Jurkat, Clone E6-1 (cell line): ENCODE data around the gene KIFC3.
A peak's percentile ranks its signal among the peaks of the same experiment; 100 is the strongest.
"Not testable (repeated sequence)": the region's sequence is repeated elsewhere in the genome, so short reads cannot be mapped to it uniquely, and the experiment has no call there.

Experiments
- DNase-seq: peaks from one replicate; pipeline ENCODE4 v3.0.0-alpha.2; 2011; ENCODE audit warnings: low read depth, low spot score
- H3K4me3 ChIP-seq: 2 replicates; pipeline ENCODE4 v1.5.1; 2011; ENCODE audit warnings: mild to moderate bottlenecking, low read length, control low read depth, moderate library complexity

KIFC3 gene

DNA sequence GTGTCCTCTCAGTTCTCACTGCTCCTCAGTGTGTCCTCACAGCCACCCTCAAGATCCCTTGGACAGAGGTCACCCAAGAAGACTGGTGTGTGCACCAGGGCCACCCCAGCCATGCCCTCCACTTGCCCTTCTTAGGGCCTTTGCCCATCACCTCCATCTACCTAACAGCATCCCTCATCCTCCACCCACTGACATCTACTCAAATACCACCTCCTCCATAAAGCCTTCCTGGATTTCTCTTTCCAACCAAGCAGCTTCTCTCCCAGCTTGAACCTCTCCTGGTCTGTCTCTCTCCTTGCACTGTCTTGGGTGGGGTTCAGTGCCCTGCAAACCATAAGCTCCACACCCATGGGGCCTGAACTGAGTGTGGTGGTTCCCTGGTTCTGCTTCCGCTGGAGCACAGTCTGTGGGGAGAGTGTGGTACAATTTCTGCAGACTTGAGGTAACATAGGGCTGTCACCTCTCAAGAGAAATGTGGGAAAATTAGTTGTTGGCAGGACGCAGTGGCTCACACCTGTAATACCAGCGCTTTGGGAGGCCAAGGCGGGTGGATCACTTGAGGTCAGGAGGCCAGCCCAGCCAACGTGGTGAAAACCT, 52.3 kb downstream of the KIFC3 start:
- H3K4me3 ChIP-seq = no peak overlapping the region
- no peak for DNase-seq

DNA sequence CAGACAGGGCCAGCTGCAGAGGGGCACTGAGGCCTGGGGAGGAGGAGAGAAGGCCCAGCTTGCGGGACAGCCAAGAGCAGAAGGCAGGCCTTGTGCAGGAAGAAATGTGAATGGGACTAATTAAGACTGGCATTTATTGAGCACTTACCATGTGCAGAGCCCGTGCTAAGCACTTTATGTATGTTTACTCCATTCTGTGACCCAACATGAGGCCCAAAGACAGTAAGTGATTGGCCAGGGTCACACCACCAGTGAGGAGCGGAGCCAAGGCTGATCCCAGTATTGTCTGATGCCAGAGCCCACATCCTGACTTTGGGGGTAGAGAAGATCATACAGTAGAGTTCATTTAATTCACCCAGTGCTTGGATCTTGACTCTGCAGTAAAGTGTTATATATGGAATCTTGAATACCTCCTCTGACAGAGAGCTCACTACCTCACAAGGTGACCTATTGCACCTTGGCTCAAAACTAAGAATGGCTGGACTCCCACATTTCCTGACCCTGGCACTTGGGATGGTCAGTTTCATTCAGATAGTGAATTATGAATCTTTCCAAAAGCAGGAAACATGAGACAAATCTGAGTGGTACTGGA, 53.1 kb downstream of the KIFC3 start:
- DNase-seq = no peak
- no peak overlapping the region for H3K4me3 ChIP-seq

DNA sequence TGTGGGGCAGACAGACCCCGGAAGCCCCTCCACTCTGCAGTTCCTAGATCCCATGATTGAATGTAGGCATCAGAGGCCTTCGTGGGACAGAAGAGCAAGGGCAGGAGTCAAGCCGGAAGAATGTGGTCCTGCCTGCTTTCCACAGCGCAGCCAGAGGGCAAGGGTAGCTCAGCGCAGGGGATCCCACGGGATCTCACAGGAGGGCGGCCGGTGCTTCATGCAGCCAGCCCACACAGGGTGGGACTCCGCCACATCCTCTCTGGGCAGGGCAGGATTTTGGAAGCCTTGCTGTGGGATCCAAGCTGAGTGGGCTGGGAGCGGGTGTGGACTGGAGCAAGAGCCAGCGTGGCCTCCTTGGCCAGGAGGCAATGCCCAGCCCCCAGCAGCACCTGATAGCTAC, 53.7 kb downstream of the KIFC3 start:
- no peak for DNase-seq
- H3K4me3 ChIP-seq = no peak overlapping the region

DNA sequence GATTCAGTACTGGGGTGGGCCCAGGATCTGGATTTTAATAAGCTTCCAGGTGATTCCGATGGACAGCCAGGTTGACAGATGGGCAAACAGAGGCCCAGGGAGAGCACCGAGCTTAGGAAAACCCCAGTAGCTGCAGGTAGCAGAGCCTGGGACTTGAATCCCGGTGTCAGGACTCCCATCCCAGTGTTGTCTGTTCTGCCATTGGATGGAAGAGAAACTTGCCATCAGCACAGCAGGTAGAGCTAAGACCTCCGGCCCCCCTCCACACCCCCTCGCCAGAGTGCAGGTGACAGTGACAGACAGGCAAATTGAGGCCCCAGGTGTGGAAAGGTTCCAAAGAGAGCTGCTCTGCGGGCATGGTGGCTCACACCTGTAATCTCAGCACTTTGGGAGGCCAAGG, 54.3 kb downstream of the KIFC3 start:
- no peak for DNase-seq
- no peak overlapping the region for H3K4me3 ChIP-seq

DNA sequence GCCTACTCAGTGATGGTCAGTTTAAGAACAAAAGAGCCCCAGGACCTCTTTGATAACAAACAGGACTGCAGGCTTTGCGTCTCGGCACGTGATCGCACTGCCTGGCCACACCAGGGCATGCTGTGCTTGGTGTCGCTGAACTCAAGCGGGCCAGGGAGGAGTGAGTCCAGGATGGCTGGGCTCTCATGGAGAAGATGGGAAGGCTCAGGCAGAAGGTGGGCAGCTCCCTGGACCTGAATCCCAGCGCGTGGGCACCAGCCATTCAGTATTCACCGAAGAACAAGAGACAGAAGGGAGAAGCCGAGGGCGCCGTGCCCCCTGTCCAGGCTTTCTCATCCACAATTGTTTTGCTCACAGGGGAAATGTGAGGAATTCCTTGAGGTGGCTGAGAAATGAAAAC, 54.8 kb downstream of the KIFC3 start:
- no peak for DNase-seq
- no peak overlapping the region for H3K4me3 ChIP-seq

DNA sequence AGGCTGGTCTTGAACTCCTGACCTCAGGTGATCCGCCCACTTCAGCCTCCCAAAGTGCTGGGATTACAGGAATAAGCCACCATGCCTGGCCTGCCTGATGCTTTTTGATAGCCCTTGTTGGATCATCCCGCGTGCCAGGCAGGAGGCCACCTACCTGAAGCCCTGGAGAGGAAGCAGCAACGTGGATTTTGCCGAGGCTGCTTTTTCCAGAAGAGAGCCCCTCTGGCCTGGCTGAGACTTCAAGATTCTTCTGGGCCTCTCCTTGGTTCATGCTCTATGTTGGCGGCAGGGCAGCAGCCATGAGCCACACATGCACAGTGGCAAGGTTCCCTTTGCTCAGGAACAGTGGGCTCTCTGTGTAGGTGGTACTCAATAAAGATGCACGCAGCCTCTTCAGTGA, 55.2 kb downstream of the KIFC3 start:
- H3K4me3 ChIP-seq = no peak overlapping the region
- no peak for DNase-seq

DNA sequence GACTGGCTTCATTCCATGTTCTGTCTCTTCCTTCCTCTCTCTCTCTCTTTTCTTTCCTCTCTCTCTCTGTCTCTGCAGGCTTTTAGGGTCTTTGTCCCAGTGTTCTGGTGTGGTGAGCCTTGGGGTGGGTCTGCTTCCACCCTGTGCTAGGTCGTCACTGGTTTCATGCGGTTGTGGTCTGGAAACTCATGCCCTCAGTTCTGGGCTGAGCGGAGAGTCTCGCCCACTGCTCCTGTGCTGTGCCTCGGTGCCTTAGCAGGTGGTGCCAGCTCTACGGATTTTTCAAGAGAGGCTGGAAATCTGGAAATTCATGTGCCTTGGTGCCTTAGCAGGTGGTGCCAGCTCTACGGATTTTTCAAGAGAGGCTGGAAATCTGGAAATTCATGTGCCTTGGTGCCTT, 56.0 kb downstream of the KIFC3 start:
- DNase-seq, H3K4me3 ChIP-seq: not testable (repeated sequence)

DNA sequence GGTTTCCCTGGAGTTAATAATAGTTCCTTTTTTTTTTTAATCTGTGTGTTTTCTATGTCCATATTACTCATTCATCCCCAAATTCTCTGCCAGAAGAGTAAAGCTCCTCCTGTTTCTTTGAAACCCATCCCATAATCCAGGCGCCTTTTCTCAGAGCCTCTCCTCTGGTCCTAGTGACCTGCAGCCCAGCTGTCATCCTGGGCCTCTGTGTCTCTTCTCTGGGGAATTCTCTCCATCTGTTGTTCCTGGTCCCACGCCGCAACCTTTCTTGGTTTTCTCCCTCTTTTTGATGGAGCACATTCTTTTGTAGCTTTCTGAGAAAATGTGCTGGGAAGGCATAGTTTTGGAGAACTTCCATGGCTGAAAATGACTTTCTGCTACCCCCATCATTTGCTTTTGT, 56.5 kb downstream of the KIFC3 start:
- DNase-seq = no peak
- no peak overlapping the region for H3K4me3 ChIP-seq

DNA sequence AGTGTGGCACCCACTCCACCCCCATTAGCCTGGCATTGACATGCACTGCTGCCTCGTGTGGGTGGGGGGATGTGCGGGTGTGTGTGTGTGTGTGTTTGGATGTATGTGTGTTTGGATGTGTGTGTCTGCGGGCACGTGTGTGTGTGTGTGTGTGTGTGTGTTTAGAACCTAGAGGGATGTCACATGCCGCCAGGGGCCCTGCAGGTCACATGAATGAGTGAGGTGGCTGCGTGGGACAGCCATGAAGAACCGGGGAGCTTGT, 57.7 kb downstream of the KIFC3 start:
- H3K4me3 ChIP-seq = no peak overlapping the region
- DNase-seq = no peak

DNA sequence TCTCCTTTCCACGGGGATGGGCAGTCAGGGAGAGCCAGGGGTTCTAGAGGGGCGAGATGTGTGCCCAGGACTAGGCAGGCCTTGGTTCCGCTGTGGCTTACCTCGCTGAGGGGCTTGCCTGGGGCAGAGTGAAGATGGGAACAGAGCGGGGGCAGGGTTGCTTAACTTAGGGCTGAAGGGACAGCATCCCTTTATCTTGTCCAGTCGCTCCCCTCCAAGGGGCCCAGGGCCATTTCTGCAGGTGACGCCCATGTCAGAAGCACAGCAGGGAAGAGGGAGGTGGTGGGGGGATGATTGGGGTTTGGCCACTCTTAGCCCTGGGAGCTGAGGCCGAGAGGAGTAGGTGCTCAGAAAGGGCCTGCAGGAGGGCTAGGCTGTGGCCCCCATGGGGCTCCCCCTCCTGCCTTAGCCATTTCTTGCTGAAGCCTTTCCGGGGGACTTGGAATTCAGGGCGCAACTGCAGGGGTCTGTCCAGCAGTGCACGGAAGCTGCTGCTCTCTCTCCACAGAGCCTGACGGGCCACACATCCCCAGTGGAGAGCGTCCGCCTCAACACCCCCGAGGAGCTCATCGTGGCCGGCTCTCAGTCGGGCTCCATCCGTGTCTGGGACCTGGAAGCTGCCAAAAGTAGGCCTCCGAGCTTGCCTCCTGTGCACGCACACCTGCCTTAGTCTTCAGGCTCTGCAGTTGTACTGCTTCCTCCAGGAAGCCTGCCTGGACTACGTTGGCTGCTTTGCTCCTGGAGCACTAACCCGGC, 58.2 kb downstream of the KIFC3 start:
- no peak for DNase-seq

DNA sequence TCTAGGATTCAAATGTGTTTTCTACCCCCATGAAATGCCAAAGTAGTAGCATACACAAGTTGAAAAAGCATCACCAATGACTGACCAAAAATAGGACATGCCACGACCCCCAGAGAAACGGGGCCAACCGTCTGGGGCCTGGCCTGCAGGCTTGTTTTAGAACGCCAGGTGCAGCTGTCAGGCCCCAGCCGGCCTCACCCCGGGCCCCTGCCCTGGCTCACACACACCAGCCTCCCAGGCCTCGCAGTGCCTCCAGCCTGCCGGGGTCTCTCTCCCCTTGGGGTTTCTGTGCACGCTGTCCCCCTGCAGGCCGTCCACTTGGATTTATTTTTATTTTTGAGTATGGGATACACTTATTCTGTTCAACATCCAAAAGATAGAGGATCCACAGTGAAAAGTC, 58.8 kb downstream of the KIFC3 start:
- no peak for DNase-seq
- no peak overlapping the region for H3K4me3 ChIP-seq

More for the DNA sequence above, 58.2 kb downstream of the KIFC3 start:
- no peak overlapping the region for H3K4me3 ChIP-seq

DNA sequence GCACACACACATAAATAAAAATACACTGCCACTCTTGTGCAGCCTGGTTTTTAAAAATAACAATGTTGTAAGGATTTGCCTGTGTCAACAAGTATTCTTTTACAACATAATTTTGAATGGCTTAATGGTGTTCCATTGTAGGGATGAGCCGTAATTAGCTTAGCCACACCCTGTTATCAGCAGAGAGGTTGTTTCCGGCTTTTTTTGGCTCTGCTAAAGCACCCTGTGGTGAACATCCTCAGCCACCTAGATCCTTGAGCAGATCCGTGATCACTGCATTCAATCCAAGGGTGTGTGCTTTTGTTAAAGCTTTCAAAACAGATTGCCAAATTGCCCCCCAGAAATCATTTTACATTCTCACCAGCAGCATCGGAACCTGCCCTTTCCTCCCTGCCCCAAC, 59.7 kb downstream of the KIFC3 start:
- no peak overlapping the region for H3K4me3 ChIP-seq
- no peak for DNase-seq

DNA sequence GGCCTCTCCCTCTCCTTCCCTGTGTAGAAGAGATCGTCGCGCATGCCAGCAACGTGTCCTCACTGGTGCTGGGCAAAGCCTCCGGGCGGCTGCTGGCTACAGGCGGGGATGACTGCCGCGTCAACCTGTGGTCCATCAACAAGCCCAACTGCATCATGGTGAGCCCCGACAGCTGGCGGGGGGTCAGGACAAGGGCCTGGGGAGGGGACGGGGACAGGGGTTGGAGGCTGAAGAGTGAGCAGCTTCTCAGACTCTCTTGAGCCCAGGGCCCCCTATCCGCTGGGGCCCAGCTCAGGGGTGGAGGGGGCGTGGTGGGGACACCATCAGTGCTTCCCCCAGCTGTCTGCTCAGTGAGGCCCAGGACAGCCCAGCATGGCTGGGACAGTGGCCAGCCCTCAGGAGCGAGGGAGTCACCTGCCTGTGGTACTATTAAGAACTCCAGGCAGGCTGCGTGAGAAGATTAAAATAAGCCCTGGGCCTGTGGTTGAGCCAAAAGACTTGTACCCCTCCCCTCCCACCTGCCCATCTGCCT, 60.6 kb downstream of the KIFC3 start:
- H3K4me3 ChIP-seq = no peak overlapping the region
- DNase-seq = no peak

DNA sequence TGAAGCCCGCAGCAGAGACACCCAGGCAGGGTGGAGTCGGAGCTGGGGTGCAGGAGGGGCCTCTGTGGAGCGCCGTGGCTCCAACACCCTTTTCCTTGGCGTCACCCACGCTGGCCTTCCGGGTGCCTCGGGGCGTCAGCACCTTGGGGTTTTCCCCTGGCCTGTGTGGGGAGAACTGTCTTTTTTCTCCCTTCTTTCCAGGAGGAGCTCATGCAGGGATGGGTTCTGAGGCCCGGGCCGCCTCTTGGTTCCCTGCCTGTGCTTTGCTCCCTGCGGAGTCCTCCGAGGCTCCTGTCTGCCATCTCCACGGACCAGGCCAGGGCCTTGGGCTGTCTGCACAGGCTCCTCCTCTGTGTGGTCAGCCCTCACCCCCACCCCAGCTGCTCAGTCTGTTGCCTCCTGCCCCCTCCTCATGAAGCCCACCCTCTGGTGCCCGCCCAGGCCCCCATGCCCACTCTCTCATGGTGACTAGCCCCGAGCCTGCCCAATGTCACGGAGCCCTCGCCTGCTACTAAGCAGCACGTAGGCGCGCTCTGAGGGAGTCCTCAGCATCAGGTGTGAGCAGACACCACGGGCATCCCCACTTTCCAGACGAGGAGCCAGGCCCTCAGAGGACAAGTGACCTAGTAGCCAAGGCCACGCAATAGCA, 61.7 kb downstream of the KIFC3 start:
- no peak for DNase-seq
- H3K4me3 ChIP-seq = no peak overlapping the region

DNA sequence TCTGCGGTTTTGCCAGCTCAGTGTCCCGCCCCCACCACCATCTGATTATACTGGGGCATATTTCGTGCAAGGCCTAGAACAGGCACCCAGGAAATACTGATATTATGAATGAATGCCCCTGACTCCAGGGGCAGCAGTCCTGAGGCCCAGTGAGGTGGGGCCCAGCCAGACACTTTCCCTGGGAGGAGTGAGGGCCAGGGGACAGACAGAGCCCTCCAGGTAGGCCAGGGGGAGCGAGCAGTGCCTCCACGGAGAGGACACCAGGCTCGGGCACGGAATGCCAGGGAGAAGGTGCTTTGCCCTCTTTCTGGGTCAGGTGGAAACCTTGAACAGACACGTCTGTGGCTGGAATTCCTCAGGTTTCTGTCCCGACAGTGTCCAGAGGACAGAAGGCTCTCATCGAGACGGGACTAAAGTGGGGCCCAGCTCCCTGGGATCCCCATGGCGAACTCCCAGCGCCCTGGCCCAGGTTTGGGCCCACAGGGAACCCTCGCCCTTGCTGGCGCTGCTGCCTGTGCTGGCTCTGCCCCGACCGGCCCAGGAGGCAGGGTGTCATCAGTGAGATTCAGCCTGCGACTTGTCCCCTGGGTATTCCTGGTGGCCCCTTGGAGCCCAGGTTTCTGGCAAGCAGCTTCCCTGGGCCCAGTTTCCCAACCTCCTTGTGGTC, 62.4 kb downstream of the KIFC3 start:
- H3K4me3 ChIP-seq = no peak overlapping the region
- DNase-seq = no peak

DNA sequence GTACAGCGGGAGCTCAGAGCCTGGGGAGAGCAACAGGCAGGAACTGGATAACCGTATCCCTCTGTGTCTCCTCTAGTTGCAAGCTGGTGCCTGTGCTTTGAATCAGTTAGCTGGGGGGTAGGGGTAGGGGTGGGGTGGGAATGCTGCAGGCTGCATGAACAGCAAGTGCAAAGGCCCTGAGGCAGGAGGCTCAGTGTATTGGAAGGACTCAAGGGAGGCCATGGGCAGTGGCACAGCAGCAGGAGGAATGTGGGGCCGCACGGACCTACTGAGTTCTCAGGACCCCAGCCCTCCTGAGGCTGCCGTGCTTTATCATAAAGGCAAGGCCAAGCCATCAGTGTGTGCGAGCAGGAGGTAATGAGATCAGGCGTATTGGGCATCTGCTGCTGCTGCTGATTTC, 63.4 kb downstream of the KIFC3 start:
- no peak overlapping the region for H3K4me3 ChIP-seq
- no peak for DNase-seq

DNA sequence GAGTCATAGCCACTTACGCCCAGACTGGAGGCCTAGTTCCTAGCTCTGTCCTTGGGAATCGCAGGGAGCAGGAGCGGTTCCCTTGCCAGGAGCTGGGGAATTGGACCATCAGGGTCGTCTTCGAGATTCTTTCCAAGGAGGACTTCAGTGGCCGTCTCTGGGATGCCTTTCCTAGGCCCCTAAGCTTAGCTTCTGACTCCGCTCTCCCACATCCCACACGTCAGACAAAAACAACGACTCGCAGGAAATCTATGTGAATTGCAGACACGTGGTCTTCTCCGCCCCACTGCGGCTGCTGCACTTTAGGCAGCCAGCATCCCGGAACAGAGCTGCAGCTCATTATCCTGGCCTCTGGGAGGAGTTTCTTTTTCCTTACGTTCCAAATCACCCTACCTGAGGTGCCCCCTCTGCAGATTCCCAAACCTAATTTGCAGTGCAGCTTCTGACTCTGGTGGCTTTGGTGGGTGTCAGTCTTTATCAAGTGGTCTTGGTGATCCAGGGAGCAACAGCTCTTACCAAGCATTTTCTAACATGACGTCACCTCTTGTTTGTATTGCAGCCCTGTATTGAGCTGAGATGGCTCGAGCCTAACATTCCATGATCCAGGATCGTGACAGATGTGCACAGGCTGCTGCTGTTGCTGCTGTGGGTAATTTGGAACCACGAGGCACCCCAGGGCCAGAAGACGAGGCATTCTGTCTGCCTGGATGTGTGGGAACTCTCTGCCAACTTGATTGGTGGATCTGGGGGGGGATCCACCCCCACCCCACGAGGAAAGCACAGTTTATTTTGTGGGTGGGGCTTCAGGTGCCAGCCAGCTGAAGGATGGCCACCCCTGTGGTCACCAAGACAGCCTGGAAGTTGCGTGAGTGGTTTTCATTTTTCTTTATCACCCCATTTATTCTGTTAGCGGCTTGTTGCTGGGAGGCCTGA, 65.6 kb downstream of the KIFC3 start:
- peak overlapping the region; percentile 92 for H3K4me3 ChIP-seq
- peak; percentile 65 for DNase-seq

DNA sequence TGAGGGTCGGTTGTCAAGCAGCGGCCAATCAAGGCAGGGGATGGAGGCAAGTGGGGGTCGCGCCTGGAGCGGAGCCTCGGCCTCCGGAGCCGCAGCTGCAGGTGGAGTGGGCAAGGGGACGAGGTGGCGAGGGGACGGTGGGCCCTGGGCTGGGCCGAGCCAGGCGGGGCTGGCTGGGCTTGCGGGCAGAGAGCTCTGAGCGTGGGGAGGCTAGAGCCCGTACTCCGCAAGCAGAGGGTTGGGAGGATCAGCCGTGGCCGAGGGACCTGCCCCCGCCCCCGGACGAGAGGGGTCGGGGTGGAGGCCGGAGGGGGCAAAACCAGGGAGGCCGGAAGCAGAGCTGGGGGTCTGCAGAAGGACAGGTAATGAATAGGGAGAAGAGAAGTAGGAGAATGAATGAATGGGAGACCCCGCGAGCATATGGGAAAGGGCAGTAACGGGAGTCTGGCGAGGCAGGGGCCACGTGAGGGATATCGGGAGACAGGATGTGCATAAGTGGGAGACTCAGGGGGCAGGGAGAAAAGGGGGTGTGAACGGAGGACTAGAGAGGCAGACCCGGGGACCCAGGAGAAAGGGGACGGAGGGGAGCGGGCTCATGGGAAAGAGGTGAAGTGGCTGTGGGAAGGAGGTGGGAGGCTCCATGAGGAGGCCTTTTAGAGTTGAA, 66.4 kb downstream of the KIFC3 start, which contains the start of gene KATNB1:
Gene KATNB1, plus strand, starts transcription at position 16 of the 664 bp plus-strand sequence. CDS start 1,474 bp downstream, outside the sequence.
- no peak for DNase-seq
- H3K4me3 ChIP-seq = peak within 1 kb of the TSS; percentile 92
